Daoy (cell line): ENCODE data around the gene MRPS2. TPM values are rescaled to one million over a fixed set of nuclear protein-coding genes. Genes with fewer than 3 reads are reported as not detected.

Experiments
- DNase-seq: peaks from one replicate; pipeline ENCODE4 v3.0.0-alpha.2; 2015; ENCODE audit warnings: low read depth
- total RNA-seq: library from RNA; depleted of rRNA; stranded (reverse); fragments of >200 nt; shearing (Covaris generic); gene quantifications from 2 replicates; pipeline ENCODE4 v1.2.3, GENCODE V29; 2014

Gene MRPS2
- total RNA-seq, 1 experiment from 2014 or later, result 48.6 TPM

DNA sequence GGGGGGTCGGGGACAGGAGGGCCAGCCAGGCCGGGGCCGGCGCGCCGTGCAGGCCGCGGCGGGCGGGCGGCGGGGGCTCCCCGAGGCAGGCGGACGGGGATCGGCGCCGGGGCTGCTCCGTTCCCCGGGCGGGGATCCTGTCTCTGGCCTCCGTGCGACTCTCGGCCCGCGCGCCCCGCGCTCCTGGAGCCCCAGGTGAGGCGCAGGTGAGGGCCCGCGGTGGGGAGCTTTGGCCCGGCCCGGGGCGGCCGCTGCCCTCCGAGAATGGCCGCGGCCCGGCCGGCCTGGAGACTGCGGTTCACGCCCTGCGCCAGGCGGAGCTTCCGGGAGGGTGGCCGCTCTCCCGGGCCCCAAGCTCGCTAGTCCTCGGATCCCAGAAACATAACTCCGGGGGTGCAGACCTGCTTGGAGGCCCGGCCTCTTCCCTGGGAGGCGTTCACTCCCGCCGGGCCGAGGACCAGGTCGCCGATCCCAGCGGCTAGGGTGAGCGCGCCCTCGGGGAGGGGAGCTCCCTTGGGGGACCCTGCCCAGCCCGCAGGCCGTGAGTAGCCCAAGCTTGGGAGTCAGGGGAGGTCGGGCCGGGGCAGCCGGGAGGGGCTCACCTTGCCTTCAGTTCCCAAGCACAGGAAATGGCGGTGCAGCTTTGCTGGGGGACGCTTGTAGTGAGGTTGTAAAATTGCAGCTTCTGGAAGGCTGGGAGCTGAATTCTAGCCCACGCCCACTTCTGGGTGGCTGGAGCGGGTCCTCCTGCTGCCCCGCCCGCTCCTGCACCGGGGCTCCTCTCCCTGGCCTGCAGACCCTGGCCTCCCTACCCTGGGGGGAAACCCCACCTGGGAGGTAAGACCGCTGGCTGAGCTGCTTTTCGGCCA, 20.2 kb upstream of the MRPS2 start:
- peak; percentile 67 for DNase-seq

- DNase-seq, result no peak
Measured at GRCh38 chr9:135480940-135481310, 19.6 kb upstream of the MRPS2 start.

- DNase-seq, result no peak
Measured at GRCh38 chr9:135482015-135482754, 18.3 kb upstream of the MRPS2 start.

DNA sequence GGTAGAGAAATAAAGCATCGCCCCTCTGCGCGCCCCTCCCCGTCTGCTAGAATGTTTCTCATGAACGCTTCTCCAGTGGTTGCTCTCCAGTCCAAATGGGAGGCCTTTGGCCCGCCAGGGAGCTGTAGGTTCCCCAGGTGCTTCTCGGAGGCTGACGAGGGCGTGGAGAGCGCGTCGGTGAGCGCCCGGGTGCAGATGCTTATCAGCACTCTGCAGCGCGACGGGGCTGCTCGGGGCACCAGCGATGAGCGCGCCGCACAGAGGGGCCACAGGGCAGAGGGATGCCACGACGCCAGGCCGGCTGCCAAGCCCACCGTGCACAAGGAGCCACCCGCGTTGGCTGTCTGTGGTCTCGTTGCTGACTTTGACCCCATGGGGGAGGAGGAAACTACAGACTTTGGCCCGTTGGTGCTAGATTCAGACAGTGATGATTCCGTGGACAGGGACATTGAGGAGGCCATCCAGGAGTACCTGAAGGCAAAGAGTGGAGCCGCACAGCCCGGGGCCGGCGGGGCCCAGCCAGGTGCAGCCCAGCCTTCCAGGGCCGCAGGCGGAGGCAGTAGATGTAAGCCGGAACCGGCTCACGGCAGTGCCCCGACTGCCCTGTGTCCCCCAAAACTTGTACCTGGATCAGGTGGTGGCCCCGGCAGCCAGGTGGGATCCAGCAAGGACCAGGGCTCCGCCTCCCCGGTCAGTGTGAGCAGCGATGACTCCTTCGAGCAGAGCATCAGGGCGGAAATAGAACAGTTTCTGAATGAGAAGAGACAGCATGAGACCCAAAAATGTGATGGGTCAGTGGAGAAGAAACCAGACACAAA, 15.8 kb upstream of the MRPS2 start:
- no peak for DNase-seq

- no peak for DNase-seq
Measured at GRCh38 chr9:135485385-135485784, 15.1 kb upstream of the MRPS2 start.

DNA sequence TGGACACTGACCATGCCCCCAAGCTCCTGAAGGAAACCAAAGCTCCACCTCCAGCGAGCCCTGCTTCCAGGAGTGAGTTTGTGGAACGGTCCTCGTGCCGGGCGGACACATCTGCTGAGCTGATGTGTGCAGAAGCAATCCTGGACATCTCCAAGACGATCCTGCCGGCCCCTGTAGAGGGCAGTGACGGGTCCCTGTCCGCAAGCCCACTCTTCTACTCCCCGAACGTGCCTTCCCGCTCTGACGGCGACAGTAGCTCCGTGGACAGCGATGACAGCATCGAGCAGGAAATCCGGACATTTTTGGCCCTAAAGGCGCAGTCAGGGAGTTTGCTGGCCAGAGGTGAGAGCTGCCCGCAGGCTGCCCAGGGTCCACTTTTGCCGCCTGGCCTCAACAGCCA, 14.7 kb upstream of the MRPS2 start:
- no peak for DNase-seq

DNA sequence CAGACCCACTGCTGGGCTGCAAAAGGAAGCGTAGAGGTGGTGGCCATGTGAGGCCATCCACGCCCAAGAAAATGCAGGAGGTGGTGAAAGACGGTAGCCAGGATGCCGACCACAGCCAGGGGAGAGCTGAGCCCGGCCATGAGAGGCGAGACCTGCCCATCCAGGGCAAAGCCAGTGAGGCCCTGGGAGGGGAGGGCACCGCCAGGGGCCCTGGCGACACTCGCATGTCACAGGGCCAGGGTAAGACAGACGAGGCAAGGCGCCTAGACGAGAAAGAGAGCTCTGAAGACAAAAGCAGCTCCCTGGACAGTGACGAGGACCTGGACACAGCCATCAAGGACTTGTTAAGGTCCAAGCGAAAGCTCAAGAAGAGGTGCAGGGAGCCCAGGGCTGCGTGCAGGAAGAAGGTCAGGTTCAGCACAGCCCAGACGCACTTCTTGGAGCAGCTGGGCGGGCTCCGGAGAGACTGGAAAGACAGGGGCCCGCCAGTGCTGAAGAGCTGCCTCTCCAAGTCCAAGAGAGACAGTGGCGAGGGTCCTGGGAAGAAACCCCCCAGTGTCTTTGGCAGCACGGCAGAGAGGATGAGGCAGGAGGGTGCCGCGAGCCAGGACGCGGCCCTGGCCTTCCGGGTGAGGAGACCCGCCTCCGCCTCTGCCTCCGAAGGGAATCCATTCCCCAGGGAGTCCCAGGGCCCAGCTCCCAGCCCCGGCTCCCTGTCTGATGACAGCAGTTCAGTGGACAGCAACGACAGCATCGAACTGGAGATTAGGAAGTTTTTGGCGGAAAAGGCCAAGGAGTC, 14.0 kb upstream of the MRPS2 start:
- DNase-seq, result no peak

GRCh38 chr9:135487281-135488012, 13.0 kb upstream of the MRPS2 start:
- no peak for DNase-seq

DNA sequence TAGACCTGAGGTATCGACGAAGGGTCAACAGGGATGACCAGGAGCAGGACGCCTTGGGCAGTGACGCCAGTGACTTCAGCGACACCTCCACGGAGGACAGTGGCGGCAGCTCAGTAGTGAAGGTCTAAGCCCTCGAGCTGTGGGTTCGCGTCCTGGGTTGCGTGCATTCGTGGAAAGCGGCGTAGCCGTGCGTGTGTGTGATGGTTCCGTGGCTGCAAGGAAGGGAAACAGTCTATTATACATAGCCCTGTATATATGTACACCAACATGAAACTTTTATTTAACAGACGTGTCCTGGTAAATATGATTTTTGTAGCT, 12.5 kb upstream of the MRPS2 start:
- DNase-seq, result no peak

DNA sequence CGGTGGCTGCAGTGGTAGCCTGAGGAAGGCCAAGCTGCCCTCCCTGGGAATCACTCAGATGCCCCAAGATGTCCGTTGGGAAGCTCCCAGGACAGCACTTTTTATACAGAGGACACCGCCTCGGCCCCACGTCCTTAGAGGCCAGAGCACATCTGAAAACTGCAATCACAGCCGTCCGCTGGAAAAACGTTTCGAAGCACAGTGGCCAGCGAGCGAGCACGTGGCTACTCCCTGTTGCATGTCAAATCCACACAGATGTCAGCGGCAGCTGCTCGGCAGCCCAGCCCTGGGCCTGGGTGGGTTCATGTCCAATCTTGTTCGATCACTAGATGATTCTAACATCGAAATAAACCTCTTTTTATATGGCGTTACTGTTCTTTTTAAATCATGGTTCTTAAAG, 12.0 kb upstream of the MRPS2 start:
- DNase-seq, result no peak

- no peak for DNase-seq
Measured at GRCh38 chr9:135489188-135489906, 11.1 kb upstream of the MRPS2 start.

DNA sequence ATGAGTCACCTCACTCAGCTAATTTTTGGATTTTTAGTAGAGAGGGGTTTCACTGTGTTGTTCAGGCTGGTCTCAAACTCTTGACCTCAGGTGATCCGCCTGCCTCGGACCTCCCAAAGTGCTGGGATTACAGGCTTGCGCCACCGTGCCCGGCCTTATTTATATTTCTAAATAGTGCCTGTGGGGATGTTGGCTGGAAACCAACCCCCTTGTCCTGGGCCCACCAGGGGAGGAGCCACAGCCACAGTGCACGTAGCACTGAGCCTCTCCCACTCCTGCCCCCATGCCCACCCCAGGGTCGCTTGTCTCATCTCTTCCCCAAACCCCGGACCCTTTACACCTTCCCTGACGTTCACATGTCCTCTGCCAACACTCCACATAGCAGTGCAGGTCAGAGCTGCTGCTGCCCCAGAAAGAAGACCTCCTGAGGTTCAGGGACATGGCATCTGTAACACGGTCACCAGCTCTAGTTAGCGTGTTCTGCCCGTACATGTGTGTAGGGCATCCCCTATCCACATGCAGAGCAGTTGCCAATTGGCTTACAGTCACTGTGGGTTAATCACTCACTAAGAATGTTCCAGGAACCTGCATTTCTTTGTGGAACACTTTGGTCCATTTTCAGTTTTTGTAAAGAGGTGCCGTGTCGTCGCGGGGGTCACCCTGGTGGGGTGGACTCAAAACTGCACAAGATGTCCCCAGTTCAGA, 10.2 kb upstream of the MRPS2 start:
- no peak for DNase-seq

GRCh38 chr9:135490980-135491464, 9.5 kb upstream of the MRPS2 start:
- DNase-seq, result no peak

GRCh38 chr9:135491764-135492163, 8.7 kb upstream of the MRPS2 start:
- no peak for DNase-seq

GRCh38 chr9:135492886-135493669, 7.4 kb upstream of the MRPS2 start:
- DNase-seq, result no peak

DNA sequence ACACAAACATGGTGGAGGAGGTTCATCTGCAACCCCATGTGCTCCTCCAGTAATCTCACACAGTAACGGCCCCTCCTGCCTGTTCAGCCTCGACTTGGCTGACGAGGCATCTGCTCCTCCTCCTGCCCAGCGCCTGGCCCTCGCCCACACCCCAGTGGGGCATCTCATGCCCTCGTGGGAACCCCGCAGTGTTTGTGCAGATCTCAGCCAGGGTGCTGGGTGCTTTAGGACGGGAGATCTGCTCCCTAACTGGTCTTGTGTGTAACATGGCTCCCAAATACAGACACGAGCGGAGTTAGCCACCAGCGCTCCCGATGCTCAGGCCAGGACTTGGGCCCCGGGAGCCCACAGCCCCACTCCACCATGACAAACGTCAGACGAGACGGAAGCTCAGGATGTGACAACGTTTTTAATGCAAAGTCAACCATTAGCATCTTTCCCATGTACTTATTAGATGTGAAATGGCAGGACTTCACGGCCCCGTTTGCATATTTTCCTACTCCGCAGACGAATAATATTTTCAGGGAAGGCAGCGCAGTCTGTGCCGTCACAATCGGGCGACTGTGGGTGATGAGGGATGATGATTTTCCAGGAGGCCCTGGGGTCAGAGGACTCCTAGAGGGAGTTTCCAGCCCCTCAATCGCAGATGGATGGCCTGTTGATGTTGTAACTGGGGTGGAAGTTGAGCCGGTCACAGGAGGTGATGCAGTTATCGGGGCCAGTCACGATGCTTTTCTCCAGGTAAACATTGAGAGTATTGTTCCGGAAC, 5.5 kb upstream of the MRPS2 start:
- no peak for DNase-seq

DNA sequence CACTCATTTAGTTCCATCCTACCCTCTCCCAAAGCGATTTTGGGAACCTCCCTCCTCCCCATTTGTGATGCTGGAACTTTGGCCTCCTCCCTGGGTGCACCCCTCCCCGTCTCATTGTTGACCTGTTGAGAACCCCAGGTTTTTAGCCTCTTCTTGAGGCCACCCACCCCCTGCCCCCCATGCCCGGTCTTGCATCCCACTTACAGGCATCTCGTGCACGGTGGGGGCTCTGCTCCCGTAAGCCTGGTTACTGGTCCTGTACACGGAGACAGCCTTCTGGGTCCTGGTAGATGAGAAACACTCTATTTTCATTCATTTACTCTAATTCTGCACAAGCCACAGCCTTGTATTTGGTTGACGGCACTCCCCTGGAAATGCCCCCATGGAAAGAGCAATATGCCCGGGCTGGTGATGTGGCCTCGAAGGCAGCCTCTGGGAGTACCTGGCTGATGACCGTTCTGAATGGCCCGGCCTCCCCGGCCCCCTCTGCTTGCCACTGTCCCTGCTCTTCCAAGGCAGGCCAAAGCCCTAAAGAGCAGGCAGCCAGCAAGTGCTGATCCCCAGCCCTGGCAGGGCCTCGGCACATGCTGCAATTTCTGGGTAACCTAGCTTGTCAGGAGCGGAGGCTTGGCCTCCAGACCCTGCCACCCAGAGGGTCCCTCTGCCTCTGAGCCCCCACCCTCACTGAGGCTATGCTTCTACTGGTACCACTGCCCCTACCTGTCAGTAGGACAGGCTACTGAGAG, 1.9 kb upstream of the MRPS2 start:
- DNase-seq, result no peak
